Measurements from ENCODE around the gene TUBB4A. TPM values are rescaled to one million over a fixed set of nuclear protein-coding genes. Genes with fewer than 3 reads are reported as not detected.

The TUBB4A gene
- total and polyA plus RNA-seq, 10 of the 15 experiments (the other 5 are each of a cell fraction or from before 2014, with no cell fraction given): 0.29 to 22.4 (median 3.8) TPM

DNA sequence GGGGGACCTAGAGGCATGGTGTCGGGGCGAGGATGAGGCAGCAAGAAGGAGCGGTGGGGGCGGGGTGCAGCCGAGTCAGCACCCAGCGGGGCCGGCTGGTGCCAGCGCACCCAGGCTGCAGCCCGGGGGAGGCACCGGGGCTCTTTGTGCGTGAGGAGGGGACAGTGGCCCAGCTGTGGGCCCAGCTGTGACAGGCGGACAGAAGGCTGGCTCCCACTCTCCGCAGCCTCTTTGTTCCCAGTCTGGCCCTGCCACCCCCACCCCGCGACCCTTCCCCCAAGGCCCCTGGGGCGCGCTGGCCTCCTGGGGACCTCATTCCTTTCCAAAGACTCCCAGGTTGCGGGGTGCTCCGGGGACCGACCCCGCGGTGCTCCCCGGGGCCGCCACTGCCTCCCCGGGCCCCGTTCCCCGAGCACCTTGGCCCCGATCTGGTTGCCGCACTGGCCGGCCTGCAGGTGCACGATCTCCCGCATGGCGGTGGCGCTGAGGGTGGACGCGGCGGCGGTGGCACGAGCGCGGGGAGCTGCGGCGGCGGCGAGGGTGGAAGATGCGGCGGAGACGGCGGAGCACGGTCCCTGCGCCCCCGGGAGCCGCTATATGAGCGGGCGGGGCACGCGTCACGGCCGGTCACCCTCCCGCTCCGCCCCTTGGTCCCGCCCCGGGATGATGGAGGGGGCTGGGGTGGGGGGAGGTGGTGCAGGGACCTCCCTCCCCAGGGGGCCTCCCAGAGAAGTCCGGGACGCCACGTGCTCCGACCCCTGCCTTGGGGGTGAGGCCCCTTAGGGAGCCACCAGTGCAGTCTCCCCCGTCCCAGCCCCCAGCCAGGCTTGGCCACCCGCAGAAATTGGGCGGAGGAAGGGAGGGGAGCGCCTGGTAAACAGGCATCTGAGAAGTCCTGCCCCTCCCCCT lies at the start of gene TUBB4A (continued):
- TF ChIP-seq, protein P1, sequence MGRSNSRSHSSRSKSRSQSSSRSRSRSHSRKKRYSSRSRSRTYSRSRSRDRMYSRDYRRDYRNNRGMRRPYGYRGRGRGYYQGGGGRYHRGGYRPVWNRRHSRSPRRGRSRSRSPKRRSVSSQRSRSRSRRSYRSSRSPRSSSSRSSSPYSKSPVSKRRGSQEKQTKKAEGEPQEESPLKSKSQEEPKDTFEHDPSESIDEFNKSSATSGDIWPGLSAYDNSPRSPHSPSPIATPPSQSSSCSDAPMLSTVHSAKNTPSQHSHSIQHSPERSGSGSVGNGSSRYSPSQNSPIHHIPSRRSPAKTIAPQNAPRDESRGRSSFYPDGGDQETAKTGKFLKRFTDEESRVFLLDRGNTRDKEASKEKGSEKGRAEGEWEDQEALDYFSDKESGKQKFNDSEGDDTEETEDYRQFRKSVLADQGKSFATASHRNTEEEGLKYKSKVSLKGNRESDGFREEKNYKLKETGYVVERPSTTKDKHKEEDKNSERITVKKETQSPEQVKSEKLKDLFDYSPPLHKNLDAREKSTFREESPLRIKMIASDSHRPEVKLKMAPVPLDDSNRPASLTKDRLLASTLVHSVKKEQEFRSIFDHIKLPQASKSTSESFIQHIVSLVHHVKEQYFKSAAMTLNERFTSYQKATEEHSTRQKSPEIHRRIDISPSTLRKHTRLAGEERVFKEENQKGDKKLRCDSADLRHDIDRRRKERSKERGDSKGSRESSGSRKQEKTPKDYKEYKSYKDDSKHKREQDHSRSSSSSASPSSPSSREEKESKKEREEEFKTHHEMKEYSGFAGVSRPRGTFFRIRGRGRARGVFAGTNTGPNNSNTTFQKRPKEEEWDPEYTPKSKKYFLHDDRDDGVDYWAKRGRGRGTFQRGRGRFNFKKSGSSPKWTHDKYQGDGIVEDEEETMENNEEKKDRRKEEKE (IDR thresholded peaks at IDR 0.05): no peak
- TF ChIP-seq BHLHE40 (IDR thresholded peaks at IDR 0.05; ENCODE audit: borderline replicate concordance in 1 of 2, low read depth in 2 of 2, low read length in 1 of 2) (peak in 1 of 2 experiments; percentile 85; a peak in 2 of 4 replicates), BRCA1 (IDR thresholded peaks at IDR 0.05; ENCODE audit: low read depth, low read length) (no peak), LARP7 (IDR thresholded peaks at IDR 0.05) (no peak; the same call in 1 of the 2 replicates), TCF12 (IDR thresholded peaks at IDR 0.05; ENCODE audit: low read depth, low read length) (no peak), KAT2A (conservative IDR thresholded peaks at IDR 0.05; ENCODE audit: control insufficient read depth, low read depth, low read length) (no peak), POU2F2 (IDR thresholded peaks at IDR 0.05; ENCODE audit: borderline replicate concordance, low read depth, low read length) (no peak), WRNIP1 (IDR thresholded peaks at IDR 0.05; ENCODE audit: borderline replicate concordance, low read depth, low read length) (no peak), MEF2A (IDR thresholded peaks at IDR 0.05; ENCODE audit: insufficient read depth, low read depth, low read length) (no peak), STAT1 (conservative IDR thresholded peaks at IDR 0.05) (no peak), CREM (IDR thresholded peaks at IDR 0.05; ENCODE audit: low read depth) (no peak), HDGF (IDR thresholded peaks at IDR 0.05) (no peak), NFXL1 (IDR thresholded peaks at IDR 0.05; ENCODE audit: borderline replicate concordance) (peak; percentile 61; the same call in 1 of the 2 replicates), POLR2AphosphoS5 (IDR thresholded peaks at IDR 0.05; ENCODE audit: low read length) (no peak), TCF7 (IDR thresholded peaks at IDR 0.05; ENCODE audit: borderline replicate concordance) (no peak), BCL11A (IDR thresholded peaks at IDR 0.05; ENCODE audit: low read depth, low read length) (no peak), MEF2B (IDR thresholded peaks at IDR 0.05; ENCODE audit: partially characterized antibody, poor library complexity, severe bottlenecking) (peak; percentile 16), NBN (IDR thresholded peaks at IDR 0.05) (no peak), RB1 (IDR thresholded peaks at IDR 0.05; ENCODE audit: borderline replicate concordance) (no peak)
- TF ChIP-seq, protein P2, sequence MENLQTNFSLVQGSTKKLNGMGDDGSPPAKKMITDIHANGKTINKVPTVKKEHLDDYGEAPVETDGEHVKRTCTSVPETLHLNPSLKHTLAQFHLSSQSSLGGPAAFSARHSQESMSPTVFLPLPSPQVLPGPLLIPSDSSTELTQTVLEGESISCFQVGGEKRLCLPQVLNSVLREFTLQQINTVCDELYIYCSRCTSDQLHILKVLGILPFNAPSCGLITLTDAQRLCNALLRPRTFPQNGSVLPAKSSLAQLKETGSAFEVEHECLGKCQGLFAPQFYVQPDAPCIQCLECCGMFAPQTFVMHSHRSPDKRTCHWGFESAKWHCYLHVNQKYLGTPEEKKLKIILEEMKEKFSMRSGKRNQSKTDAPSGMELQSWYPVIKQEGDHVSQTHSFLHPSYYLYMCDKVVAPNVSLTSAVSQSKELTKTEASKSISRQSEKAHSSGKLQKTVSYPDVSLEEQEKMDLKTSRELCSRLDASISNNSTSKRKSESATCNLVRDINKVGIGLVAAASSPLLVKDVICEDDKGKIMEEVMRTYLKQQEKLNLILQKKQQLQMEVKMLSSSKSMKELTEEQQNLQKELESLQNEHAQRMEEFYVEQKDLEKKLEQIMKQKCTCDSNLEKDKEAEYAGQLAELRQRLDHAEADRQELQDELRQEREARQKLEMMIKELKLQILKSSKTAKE (IDR thresholded peaks at IDR 0.05; ENCODE audit: low read depth, poor library complexity, severe bottlenecking): no peak
- TF ChIP-seq, protein P3, sequence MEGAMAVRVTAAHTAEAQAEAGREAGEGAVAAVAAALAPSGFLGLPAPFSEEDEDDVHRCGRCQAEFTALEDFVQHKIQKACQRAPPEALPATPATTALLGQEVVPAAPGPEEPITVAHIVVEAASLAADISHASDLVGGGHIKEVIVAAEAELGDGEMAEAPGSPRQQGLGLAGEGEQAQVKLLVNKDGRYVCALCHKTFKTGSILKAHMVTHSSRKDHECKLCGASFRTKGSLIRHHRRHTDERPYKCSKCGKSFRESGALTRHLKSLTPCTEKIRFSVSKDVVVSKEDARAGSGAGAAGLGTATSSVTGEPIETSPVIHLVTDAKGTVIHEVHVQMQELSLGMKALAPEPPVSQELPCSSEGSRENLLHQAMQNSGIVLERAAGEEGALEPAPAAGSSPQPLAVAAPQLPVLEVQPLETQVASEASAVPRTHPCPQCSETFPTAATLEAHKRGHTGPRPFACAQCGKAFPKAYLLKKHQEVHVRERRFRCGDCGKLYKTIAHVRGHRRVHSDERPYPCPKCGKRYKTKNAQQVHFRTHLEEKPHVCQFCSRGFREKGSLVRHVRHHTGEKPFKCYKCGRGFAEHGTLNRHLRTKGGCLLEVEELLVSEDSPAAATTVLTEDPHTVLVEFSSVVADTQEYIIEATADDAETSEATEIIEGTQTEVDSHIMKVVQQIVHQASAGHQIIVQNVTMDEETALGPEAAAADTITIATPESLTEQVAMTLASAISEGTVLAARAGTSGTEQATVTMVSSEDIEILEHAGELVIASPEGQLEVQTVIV (IDR thresholded peaks at IDR 0.05; ENCODE audit: borderline replicate concordance, partially characterized antibody): no peak

Data from GM12878 (cell line).